ENCODE data around the gene PCDH8.
A peak's percentile ranks its signal among the peaks of the same experiment; 100 is the strongest.

Gene PCDH8, protein sequence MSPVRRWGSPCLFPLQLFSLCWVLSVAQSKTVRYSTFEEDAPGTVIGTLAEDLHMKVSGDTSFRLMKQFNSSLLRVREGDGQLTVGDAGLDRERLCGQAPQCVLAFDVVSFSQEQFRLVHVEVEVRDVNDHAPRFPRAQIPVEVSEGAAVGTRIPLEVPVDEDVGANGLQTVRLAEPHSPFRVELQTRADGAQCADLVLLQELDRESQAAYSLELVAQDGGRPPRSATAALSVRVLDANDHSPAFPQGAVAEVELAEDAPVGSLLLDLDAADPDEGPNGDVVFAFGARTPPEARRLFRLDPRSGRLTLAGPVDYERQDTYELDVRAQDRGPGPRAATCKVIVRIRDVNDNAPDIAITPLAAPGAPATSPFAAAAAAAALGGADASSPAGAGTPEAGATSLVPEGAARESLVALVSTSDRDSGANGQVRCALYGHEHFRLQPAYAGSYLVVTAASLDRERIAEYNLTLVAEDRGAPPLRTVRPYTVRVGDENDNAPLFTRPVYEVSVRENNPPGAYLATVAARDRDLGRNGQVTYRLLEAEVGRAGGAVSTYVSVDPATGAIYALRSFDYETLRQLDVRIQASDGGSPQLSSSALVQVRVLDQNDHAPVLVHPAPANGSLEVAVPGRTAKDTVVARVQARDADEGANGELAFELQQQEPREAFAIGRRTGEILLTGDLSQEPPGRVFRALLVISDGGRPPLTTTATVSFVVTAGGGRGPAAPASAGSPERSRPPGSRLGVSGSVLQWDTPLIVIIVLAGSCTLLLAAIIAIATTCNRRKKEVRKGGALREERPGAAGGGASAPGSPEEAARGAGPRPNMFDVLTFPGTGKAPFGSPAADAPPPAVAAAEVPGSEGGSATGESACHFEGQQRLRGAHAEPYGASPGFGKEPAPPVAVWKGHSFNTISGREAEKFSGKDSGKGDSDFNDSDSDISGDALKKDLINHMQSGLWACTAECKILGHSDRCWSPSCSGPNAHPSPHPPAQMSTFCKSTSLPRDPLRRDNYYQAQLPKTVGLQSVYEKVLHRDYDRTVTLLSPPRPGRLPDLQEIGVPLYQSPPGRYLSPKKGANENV

DNA sequence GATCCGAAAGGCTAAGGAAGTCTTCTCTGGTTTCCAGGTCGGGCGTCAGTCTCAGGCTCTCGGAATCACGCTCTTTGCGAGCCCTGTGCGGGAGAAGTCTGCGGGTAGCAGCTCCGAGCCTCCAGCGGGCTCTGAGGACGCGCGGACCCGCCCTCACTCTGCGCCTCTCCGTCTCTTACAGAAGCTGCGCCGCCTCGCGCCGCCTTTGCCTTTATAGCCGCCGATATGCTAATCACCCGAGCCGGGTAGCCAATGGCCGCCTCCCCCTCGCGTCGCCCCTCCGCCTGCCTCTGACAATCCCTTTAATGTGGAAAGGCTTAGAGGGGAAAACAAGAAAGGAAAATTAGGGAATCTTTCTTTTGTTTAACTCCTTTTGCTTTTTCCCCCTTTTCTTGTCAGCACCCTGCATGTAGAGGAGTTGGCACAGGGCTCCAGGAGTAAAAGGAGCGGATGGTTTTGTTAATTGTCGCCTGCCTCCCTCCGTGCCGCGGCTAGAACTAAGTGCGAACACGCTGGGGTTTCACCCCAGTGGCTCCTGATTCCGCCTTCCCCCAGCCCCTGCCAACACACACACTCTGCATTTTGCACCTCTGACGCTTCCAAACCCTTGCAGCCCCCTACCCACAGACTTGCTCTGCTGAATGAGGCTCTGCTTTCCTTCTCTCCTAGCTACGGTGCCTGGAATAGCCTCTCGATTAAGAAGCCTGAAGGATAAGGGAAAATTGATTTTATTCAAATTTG is at the start of gene PCDH8:
PCDH8 (minus strand) TSS at position 186 of the 741 bp plus-strand sequence. CDS start 204 bp downstream, outside the sequence.
- DNase-seq (ENCODE audit: low spot score) = no peak

- peak; percentile 56 for DNase-seq (ENCODE audit: low spot score)
Observed at GRCh38 chr13:52896827-52897659, 48.6 kb upstream of the PCDH8 start.

- no peak for DNase-seq (ENCODE audit: low spot score)
Observed at GRCh38 chr13:52894413-52894812, 46.0 kb upstream of the PCDH8 start.

DNA sequence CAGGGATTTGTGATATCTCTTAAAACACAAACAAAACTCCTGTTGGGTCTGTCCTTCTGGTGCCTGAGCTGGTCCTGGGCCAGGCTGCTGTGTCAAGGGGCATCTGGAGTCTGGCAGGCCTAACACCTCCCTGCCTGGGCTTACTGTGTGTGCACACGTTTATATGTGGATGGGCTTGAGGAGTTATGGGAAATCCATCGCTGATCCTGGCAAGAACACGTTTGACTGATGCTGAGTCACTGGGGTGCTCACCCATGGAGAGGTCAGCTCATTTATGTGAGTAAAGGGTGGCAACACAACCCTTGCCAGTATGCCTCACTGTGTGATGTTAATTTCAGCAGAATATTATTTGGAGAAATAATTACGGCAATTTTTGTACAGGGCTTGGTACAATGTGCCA is 44.5 kb upstream of the PCDH8 start:
- no peak for DNase-seq (ENCODE audit: low spot score)

DNA sequence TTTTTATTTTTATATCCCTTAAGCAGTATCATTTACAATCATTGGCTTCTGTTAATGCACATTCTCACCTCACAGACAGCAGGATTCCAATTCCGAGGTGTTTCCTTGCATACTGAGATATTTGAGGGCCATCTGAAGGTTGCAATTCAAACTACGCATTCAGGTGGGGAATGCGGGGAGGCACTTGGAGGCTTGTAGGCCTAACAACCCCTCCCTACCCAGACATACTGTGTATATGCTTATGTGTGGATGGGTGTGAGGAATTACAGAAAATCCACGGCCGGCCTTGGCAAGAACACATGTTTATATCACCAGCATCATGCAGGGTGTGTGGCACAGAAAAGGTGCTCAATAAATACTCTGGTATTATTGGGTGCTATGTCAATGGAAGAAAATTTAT is 43.3 kb upstream of the PCDH8 start:
- DNase-seq (ENCODE audit: low spot score) = no peak

DNA sequence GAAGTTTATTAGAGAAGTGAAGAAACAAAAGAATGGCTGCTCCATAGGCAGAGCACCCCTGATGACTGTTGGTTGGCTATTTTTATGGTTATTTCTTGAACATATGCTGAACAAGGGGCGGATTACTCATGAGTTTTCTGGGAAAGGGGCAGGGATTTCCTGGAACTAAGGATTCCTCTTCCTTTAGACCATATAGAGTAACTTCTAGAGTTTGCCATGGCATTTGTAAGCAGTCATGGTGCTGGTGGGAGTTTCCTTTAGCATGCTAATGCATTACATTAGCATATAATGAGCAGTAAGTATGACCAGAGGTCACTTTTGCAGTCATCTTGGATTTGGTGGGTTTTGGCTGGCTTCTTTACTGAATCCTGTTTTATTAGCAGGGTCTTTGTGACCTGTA is 38.7 kb upstream of the PCDH8 start:
- DNase-seq (ENCODE audit: low spot score) = no peak

DNA sequence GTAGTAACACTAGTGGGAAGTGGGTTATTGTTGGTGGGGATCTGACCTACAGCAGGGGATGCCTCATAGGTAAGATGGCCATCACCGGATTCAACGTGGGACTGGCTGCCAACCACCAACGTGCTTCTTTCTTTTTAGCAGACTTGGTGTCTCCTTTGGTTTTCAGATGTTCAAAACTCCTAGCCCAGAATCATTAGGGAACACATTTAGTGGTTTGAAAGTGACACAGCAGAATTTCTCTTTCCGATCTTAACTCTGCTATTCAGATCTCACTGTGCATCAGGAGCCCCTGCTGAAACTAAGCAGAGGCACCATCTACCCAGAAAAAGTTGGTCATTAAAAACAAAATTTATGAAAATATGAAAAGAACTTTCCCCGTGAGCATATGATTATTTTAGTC is 36.7 kb upstream of the PCDH8 start:
- no peak for DNase-seq (ENCODE audit: low spot score)

DNA sequence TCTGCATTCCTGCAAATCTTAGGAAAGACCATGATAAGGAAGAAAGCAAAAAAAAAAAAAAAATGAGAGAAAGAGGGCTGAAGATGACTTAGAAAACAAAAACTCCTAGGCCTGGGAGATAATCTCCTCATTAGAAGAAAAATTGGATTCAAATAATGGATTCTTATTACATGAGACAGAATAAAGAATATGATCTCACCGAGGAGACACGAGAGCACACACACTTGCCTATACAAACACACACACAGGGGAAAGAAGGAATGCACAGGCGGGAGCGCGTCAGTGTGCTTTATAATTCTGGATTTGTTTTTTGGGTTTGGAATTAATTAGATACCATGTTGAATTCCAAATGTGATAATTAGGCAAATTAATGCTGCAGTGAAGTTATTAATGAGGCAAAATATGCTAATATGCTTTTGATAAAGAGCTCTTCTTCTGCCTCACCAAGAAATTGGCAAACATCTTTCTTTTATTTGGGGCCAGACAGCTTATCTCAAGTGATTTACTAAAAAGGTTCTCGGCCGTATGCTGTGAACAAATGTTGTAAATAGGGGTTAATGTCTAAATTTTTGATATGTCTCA is 36.1 kb upstream of the PCDH8 start:
- DNase-seq (ENCODE audit: low spot score) = no peak

DNA sequence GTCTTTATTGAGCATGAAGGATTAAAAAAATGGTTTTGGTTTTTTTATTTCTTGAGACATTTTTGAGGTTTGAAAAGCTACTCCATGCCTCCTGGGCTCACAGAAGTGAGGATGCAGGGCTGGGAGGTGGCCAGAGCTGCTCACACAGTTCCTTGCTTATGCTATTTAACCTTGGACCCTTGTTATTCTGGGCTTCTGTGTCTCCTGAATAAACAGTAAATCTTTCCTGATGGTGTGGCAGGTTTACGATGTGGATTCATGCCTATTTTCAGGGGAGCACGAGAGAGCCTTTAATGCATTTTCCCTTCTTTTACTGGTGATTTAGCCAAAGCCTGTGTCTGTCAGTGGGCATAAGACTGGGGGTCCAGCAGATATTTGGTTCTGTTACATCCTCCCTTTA is 34.3 kb upstream of the PCDH8 start:
- no peak for DNase-seq (ENCODE audit: low spot score)

- no peak for DNase-seq (ENCODE audit: low spot score)
Observed at GRCh38 chr13:52879950-52880741, 31.7 kb upstream of the PCDH8 start.

DNA sequence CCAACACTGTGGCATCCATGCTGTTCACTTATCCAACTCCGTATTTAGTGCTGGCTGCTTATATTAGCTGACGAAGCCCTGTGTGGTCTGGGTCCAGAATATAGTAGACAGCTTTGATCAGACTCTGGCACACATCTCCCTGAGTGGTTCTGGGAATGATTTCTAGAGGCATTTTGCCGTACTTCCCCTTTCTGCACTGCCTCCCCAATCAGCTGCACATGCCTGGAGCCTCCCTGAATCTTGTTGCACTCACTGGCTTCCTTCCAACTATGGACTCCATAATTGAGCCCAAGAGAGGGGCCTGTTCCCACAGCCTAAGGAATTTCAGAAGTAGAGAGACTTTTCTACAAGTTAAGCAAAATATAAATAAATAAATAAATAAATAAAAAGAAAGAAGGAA is 30.4 kb upstream of the PCDH8 start:
- DNase-seq (ENCODE audit: low spot score) = no peak

- no peak for DNase-seq (ENCODE audit: low spot score)
Observed at GRCh38 chr13:52870143-52870542, 21.7 kb upstream of the PCDH8 start.

DNA sequence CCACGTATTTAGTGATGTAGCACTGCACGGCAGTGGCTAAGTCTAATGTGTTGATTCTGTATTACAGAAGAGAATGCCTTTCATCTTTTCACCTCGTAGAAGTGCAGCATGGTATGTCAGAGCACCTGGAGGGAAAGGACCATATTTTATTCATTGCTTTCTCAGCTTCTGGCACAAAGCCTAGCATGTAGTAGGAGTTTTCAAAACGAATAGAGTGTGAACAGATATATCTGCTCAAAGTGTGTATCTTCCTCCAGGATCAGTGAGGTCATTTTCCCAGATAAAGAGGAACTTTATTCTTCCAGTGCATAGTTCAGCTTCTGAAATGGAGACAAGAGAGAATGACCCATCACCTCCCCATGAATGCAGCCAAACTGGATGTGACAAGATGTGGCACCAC is 21.2 kb upstream of the PCDH8 start:
- no peak for DNase-seq (ENCODE audit: low spot score)

DNA sequence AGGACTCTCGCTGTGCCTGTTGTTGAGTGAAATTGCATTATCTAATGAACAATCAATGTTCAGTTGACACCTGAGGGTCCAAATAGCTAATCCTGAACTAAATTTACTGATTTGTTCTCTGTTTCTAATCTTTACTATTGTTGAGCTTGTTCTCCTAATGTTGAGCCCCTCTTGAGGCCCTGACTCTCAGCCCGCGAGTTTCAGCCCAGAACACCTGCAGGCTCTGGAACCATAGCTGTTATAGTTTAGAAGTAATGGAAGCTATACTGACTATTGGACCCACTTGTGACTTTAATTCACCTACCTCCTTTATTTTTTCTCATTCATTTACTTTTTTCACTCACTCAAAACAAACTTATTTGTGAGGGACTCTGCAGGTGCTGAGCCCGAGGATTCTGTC is 20.6 kb upstream of the PCDH8 start:
- no peak for DNase-seq (ENCODE audit: low spot score)

GRCh38 chr13:52868190-52868589 is 19.8 kb upstream of the PCDH8 start:
- no peak for DNase-seq (ENCODE audit: low spot score)

DNA sequence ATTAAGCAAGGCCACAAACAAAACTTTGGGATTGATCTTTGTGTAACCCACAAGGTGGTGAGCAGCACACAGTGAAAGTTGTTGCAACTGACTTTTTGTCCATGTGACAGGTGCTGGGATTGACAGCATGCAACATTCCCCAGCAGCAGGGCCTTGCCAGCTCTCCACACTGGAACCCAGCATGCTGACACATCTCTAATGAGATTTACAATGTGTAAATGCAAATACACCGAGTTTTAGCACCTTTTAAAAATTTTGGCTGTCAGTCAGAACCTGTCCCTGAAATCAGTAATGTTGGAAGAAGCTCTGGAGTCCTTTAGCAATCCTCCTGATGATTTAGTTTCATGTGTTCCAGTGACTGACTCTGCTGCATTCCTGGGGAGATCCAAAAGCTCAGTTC is 16.5 kb upstream of the PCDH8 start:
- no peak for DNase-seq (ENCODE audit: low spot score)

DNA sequence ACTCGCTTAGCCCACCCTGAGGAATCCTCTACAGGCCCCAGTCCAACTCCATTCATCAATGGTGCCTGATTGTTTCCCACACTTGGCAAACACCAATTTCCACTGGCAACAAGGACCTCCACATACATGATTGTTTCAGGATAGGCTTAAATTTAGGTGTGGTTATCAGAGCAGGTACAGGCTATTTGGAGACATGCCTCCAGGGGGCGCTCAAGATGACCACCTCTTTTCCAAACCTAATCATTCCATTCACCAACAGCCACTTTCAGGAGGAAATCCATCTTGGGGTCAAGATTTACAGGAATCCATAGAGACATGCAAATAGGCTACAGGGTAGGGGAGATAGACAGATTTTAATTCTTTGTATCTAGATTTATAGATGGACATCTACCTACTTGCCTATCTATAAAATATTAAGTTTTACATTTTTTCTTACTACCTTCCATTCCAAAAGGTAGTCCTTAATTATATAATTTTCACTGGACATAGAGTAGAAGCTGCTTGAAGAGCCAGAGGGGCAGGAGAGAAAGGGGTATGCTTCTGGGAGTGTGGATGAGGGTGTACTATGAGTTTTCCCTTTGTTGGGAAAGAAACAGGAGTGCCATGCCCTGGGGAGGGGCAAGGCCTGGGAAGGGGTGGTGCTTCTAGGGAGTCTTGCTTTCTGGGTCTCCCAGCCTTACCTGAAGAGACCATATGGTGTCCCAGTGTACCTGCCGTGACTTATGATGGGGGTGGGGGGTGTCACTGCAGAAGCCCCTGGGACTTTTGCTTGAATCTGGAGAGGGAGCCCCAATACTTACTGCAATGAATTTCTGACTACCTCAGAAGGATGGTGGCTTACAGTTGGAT is 14.1 kb upstream of the PCDH8 start:
- peak; percentile 30 for DNase-seq (ENCODE audit: low spot score)

DNA sequence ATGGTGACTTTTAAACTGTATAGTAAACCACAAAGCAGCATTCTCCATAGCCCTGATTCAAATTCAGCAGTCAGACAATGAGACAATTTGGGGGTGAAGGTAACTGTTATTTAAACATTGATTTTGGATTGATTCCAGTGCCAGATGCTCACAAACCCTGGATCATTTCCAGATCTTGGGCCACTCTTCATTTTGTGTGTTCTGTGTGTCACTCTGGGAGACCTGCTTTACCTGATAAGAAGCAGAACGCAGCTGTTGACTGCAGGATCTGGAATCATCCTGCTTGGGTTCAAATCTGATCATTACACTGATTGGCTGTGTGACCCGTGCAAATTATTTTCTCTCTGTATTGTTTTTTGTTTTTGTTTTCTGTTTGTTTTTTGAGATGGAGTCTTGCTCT is 4.0 kb upstream of the PCDH8 start:
- no peak for DNase-seq (ENCODE audit: low spot score)

Data from NAMALWA (cell line).